Measurements from ENCODE around the gene ADAMTSL5.

ADAMTSL5 gene

DNA sequence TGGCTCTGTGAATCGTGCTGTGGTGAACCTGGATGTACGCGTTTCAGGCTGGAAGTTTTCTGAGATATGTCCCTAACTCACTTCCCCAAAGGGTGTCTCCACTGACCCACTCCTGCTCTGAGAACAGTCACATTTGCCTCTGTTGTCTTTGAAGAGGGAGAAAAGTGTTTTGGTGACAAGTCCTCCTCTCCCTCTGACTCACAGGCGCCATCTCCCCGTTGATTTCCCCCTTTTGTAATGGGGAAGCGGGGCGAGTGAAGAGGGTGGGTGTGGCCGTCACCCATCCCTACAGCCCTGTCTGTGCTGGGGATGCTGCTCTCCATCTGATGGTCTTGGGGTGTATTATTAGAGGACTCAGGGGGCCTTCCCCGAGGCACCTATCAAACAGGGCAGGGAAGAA lies 53.3 kb downstream of the ADAMTSL5 start:
- intact Hi-C loops (cut with DNase I; ENCODE audit: low total_unique reads): no loop called here
- peaks cover 0 to 24% (median 9%) of the 10 kb centered on the region in 4 donors for H3K4me1 ChIP-seq
- H3K27ac ChIP-seq: no peak overlapping the region
- peaks cover 9 to 16% (median 10%) of the 10 kb centered on the region in 3 donors for H3K36me3 ChIP-seq
- no peak for TF ChIP-seq CTCF (IDR thresholded peaks at IDR 0.05)
- no peak overlapping the region for H3K4me3 ChIP-seq
- DNase-seq: no peak
- no peaks in the 10 kb centered on the region for H3K9me3 ChIP-seq
- H3K27me3 ChIP-seq: peaks cover 0 to 49% of the 10 kb centered on the region in 2 donors

- no peak for DNase-seq
- H3K27ac ChIP-seq: no peak overlapping the region
- intact Hi-C loops (cut with DNase I; ENCODE audit: low total_unique reads): no loop called here
- peaks cover 0 to 38% (median 21%) of the 10 kb centered on the region in 4 donors for H3K4me1 ChIP-seq
- peaks cover 9 to 16% (median 10%) of the 10 kb centered on the region in 3 donors for H3K36me3 ChIP-seq
- H3K9me3 ChIP-seq: no peaks in the 10 kb centered on the region
- no peak for TF ChIP-seq CTCF (IDR thresholded peaks at IDR 0.05)
- peaks cover 3 to 59% of the 10 kb centered on the region in 2 donors for H3K27me3 ChIP-seq
- no peak overlapping the region for H3K4me3 ChIP-seq
Measured at GRCh38 chr19:1457892-1458291, 54.9 kb downstream of the ADAMTSL5 start.

DNA sequence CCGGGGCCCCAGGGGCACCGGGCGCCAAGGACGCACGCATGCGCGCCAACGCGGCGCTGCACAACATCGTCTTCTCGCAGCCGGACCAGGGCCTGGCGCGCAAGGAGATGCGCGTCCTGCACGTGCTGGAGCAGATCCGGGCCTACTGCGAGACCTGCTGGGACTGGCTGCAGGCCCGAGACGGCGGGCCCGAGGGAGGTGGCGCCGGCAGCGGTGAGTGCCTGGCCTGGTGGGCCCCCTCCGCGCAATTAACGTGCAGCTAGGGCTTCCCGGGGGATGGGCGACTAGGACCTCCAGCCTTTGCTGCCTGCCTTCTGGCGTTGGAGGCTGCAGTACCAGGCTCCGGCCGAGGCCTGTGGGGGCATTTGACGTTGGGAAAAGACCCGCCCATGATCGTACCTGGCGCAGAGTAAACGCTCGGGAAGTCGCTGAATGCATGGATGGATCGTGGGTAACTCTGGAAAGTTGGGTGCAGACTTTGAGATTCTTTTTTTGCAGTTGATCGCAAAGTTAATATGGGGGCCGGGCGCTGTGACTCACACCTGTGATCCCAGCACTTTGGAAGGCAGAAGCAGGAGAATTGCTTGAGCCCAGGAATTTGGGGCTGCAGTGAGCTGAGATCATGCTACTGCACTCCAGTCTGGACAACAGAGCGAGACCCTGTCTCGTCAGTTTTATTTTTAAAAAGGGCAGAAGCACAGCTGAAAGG lies 55.6 kb downstream of the ADAMTSL5 start:
- intact Hi-C loops (cut with DNase I; ENCODE audit: low total_unique reads): no loop called here
- Histone ChIP-seq H3K4me1 (peaks cover 0 to 45% (median 24%) of the 10 kb centered on the region in 4 donors), H3K4me3 (no peak overlapping the region), H3K27ac (no peak overlapping the region), H3K36me3 (peaks cover 9 to 16% (median 10%) of the 10 kb centered on the region in 3 donors), H3K27me3 (peaks cover 3 to 67% of the 10 kb centered on the region in 2 donors), H3K9me3 (no peaks in the 10 kb centered on the region)
- no peak for TF ChIP-seq CTCF (IDR thresholded peaks at IDR 0.05)
- no peak for DNase-seq

DNA sequence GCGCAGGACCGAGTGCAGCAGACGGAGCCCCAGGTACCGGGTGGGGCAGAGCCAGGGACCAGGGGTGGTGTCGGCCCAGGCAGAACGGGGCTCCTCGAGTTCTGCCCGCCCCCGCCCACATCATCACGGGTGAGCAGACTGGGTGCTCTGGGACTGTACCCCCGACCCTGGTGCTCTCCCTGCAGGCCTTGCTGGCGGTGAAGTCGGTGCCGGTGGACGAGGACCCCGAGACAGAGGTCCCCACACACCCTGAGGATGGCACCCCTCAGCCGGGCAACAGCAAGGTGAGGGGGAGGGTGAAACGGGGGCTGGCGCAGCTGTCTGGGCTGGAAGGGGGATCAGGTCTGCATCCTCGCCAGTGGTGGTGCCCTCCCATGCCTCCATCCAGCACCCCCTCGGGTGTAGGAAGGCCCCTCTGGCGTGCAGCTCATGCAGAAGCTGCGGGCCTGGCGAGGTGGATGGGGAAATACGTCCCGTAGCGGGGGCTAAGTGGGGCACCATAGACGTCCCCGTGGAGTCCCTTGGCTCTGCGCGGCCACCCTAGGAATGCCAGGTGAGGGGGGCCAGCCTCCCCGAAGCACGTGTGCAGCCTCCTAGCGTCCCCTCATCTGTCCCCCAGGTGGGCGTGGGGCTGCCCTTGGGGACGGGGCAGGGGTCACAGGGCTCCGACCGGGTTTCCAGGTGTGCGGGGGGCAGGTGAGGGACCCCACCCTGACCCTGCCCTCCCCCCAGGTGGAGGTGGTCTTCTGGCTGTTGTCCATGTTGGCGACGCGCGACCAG lies 56.5 kb downstream of the ADAMTSL5 start:
- no peak for DNase-seq
- Histone ChIP-seq H3K9me3 (no peaks in the 10 kb centered on the region), H3K27me3 (peaks cover 3 to 75% of the 10 kb centered on the region in 2 donors), H3K4me3 (no peak overlapping the region), H3K4me1 (peaks cover 0 to 54% (median 26%) of the 10 kb centered on the region in 4 donors), H3K36me3 (peaks cover 9 to 15% (median 9%) of the 10 kb centered on the region in 3 donors), H3K27ac (no peak overlapping the region)
- no peak for TF ChIP-seq CTCF (IDR thresholded peaks at IDR 0.05)
- intact Hi-C loops (cut with DNase I; ENCODE audit: low total_unique reads): no loop called here

DNA sequence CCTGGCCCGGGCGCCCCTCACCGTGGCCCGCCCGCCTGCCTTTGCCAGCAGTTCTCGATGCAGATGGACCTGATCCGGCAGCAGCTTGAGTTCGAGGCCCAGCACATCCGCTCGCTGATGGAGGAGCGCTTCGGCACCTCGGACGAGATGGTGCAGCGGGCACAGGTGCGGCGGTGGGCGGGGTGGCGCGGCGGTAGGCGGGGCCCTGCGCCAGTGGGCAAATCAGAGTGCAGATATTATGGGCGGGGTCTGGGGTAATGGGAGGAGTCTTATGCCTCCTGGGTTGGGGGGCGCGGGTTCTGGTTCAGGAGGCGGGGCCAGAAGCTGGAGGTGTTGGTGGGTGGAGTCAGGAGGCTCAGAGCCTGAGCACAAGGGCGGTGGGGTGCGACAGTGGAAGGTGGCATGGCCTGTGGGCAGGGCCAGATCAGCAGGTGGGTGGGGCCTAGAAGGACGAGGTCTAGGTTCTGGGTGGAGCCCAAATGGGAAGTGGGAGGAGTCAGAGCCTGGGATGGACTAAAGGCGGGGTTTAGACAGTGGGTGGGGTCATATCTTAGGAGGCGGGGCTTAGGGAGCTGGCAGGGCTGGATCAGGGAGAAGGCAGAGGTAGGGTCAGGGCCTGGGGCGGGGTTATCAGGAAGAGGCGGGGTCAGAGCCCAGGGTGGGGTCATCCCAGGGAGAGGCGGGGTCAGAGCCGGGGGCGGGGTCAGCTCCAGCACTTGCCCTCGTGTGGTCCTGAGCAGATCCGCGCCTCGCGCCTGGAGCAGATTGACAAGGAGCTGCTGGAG lies 57.3 kb downstream of the ADAMTSL5 start:
- no peak for TF ChIP-seq CTCF (IDR thresholded peaks at IDR 0.05)
- H3K27ac ChIP-seq: no peak overlapping the region
- H3K27me3 ChIP-seq: peaks cover 9 to 83% of the 10 kb centered on the region in 2 donors
- H3K36me3 ChIP-seq: peaks cover 1 to 7% (median 2%) of the 10 kb centered on the region in 3 donors
- H3K4me3 ChIP-seq: no peak overlapping the region
- no peak for DNase-seq
- H3K9me3 ChIP-seq: no peaks in the 10 kb centered on the region
- H3K4me1 ChIP-seq: peaks cover 0 to 54% (median 26%) of the 10 kb centered on the region in 4 donors
- intact Hi-C loops (cut with DNase I; ENCODE audit: low total_unique reads): no loop called here
